Esophagus squamous epithelium (tissue), 5 donors: Measurements from ENCODE around the gene KLRF2. TPM values are rescaled to one million over a fixed set of nuclear protein-coding genes. Genes with fewer than 3 reads are reported as not detected.

Experiments
- DNase-seq: peaks from one replicate; lab custom pipeline; 2025; lab: John Stamatoyannopoulos, UW
- H3K27ac ChIP-seq, 4 donors: fragments of 200-600 bp; sonication (generic); one replicate each; pipeline ENCODE4 v1.5.1; 2016 to 2019; ENCODE audit warnings: mild to moderate bottlenecking in 1 of 4
- H3K27me3 ChIP-seq, 4 donors: fragments of 200-600 bp; sonication (generic); 1 replicate in 3 of 4; 2 replicates in 1 of 4; pipeline versions ENCODE4 v1.5.1 to v1.6.0; 2017 to 2021; ENCODE audit warnings: antibody characterized with exemption in 1 of 4
- H3K36me3 ChIP-seq, 3 donors: fragments of 200-600 bp; sonication (generic); one replicate each; pipeline ENCODE4 v1.5.1; 2016 to 2019
- H3K4me1 ChIP-seq, 3 donors: fragments of 200-600 bp; sonication (generic); one replicate each; pipeline ENCODE4 v1.5.1; 2017 to 2019
- H3K4me3 ChIP-seq, 4 donors: fragments of 200-600 bp; sonication (generic); 1 replicate in 3 of 4; 2 replicates in 1 of 4; pipeline ENCODE4 v1.5.1; 2016 to 2019; ENCODE audit warnings: mild to moderate bottlenecking in 2 of 4, moderate library complexity in 1 of 4
- H3K9me3 ChIP-seq, 3 donors: fragments of 200-600 bp; sonication (generic); one replicate each; pipeline ENCODE4 v1.5.1; 2016 to 2019
- POLR2A ChIP-seq, 4 donors: fragments of 450-650 bp; IDR thresholded peaks; one replicate each; pipeline ENCODE4 v1.6.1; 2017; ENCODE audit warnings: antibody characterized with exemption in 4 of 4, mild to moderate bottlenecking in 4 of 4, moderate library complexity in 3 of 4
- WGBS, 2 donors: methylation state at CpG; one replicate each; pipeline ENCODE4 v1.1.5; 2018; 5-methylcytosine and 5-hydroxymethylcytosine counted together
- intact Hi-C: fragments of 100-400 bp; cut with DNase I; formaldehyde crosslinking; loops from one replicate; pipeline ENCODE4 v1.15.0; 2022
- total RNA-seq, 4 donors: library from RNA; depleted of rRNA; stranded (reverse); fragments of >200 nt; gene quantifications; one replicate each; pipeline ENCODE4 v1.1.0, GENCODE V29; 2016
- TF ChIP-seq, protein P1 (sequence below), 6 experiments: fragments of 450-650 bp in 4 of 6; fragments of 200-600 bp in 2 of 6; sonication (generic) in 2 of 6; IDR thresholded peaks; one replicate each; pipeline ENCODE4 v1.5.1; 2016 to 2019; ENCODE audit warnings: antibody characterized with exemption in 6 of 6, mild to moderate bottlenecking in 4 of 6, moderate library complexity in 4 of 6
- donor health status: DM: yes; HTN: yes; CAD: no.

KLRF2 gene
- total RNA-seq, 4 donors from 2014 or later = not detected

DNA sequence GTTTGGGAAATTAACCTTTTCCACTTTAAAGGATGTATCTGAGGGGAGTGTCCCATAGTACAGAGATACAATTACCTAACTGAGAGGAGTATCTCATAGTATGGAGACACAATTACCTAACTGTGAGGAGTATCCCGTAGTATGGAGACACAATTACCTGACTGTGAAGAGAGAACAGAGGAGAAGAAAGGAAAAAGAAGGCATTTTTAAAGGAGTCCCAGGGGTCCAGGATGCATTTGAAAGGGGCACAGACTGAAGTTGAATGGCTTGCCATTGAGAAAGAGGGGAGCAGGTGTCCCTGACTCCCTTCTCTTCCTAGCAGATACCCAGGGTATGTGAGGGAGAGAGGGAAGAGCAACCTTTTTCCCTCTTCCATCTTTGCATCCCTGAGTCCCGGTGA, 17.9 kb downstream of the KLRF2 start:
- TF ChIP-seq, protein P1, sequence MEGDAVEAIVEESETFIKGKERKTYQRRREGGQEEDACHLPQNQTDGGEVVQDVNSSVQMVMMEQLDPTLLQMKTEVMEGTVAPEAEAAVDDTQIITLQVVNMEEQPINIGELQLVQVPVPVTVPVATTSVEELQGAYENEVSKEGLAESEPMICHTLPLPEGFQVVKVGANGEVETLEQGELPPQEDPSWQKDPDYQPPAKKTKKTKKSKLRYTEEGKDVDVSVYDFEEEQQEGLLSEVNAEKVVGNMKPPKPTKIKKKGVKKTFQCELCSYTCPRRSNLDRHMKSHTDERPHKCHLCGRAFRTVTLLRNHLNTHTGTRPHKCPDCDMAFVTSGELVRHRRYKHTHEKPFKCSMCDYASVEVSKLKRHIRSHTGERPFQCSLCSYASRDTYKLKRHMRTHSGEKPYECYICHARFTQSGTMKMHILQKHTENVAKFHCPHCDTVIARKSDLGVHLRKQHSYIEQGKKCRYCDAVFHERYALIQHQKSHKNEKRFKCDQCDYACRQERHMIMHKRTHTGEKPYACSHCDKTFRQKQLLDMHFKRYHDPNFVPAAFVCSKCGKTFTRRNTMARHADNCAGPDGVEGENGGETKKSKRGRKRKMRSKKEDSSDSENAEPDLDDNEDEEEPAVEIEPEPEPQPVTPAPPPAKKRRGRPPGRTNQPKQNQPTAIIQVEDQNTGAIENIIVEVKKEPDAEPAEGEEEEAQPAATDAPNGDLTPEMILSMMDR (IDR thresholded peaks at IDR 0.05) = no peak
- no peak for TF ChIP-seq POLR2A (IDR thresholded peaks at IDR 0.05)
- Histone ChIP-seq H3K27me3 (no peaks in the 10 kb centered on the region), H3K9me3 (peaks cover 0 to 18% (median 16%) of the 10 kb centered on the region in 3 donors), H3K4me1 (peaks cover 0 to 9% (median 0%) of the 10 kb centered on the region in 3 donors), H3K4me3 (no peak overlapping the region), H3K36me3 (no peaks in the 10 kb centered on the region), H3K27ac (no peak overlapping the region)
- intact Hi-C loops = no loop called here
- WGBS, 2 donors = 90 to 100% methylated on average over 2 of the region's 2 CpGs
- no peak for DNase-seq

DNA sequence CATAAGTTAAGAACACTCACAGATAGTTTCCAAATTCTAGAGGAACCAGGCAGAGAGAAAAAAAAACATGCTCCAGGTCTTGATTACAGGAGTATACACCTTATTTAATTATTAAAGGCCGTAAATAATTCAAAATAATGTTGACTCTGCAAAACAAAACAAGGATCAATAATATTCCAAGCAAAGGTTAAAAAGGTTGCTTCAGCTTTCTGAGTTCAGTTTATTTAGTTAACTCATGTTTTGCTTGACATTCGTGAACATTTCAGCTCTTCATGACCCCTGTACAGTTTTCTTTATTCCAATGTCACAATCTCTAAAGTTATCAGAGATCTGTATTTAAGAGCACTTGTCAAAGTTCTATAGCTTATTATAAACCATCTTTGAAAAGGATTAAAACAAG, 19.6 kb downstream of the KLRF2 start:
- 80 to 82% methylated on average over 2 of the region's 2 CpGs for WGBS, 2 donors
- no peaks in the 10 kb centered on the region for H3K27me3 ChIP-seq
- intact Hi-C loops = no loop called here

DNA sequence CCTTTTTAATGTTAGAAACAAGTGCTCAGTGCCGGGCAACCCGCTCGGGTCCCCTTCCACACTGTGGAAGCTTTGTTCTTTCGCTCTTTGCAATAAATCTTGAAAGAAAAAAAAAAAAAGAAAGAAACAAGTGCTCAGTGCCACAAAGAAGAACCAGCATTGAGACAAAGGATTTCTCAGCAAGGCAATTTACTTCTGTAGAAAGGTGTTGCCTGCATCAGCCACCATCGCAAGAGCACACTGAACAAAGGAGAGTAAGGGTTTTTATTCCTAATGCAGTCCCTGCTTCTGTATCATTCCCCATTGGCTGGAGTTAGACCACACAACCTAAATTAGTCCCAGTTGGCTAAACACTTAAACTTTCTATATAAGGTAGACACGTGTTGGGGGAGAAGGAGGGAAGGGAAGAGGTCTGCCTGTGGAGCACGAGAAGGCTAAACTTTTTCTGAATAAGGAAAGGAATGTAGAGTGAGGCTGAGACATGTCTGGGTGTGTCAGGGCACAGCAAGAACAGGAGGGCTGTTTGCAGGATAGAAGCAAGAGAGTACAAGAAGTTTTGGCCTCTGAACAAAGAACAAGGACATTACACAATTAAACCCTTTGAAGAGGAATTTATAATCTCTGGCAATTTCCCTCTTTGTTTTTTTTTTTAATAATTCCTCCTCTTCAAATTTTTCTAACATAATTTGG, 21.4 kb downstream of the KLRF2 start:
- no peaks in the 10 kb centered on the region for H3K36me3 ChIP-seq
- 65 to 76% methylated on average over 3 to 7 of the region's 7 CpGs for WGBS, 2 donors
- TF ChIP-seq, protein P1 (IDR thresholded peaks at IDR 0.05) = no peak
- TF ChIP-seq POLR2A (IDR thresholded peaks at IDR 0.05) = no peak
- peak overlapping the region in 3 of 4 donors; percentile 22 to 49 (median 44) for H3K27ac ChIP-seq
- no peak overlapping the region for H3K4me3 ChIP-seq
- DNase-seq = no peak
- peaks cover 0 to 14% (median 5%) of the 10 kb centered on the region in 3 donors for H3K4me1 ChIP-seq
- intact Hi-C loops = no loop called here
- no peaks in the 10 kb centered on the region for H3K27me3 ChIP-seq
- peaks cover 0 to 18% (median 16%) of the 10 kb centered on the region in 3 donors for H3K9me3 ChIP-seq

More for the DNA sequence above, 19.6 kb downstream of the KLRF2 start:
- no peak overlapping the region for H3K4me3 ChIP-seq
- H3K36me3 ChIP-seq = no peaks in the 10 kb centered on the region
- H3K9me3 ChIP-seq = peaks cover 0 to 18% (median 16%) of the 10 kb centered on the region in 3 donors
- DNase-seq = no peak
- TF ChIP-seq, protein P1 (IDR thresholded peaks at IDR 0.05) = no peak
- no peak for TF ChIP-seq POLR2A (IDR thresholded peaks at IDR 0.05)
- no peak overlapping the region for H3K27ac ChIP-seq
- H3K4me1 ChIP-seq = peaks cover 0 to 9% (median 0%) of the 10 kb centered on the region in 3 donors

DNA sequence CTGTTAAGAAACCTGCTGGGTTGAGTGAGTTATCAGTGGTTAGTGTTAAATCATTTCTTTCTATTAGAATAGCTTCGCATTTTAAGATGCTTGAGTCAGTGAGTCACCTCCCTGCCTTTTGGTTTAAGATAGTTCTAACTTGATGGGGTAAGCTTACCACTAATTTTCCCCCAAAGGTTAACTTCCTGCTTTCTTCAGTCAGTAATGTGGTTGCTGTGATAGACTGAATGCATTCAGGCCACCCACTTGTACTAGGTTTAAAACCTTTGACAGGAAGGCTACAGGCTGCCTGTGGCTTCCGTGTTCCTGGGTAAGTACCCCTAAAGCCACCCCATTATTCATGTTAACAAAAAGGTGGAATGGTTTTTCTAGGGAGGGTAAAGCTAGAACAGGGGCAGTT, 25.6 kb downstream of the KLRF2 start:
- intact Hi-C loops = no loop called here
- TF ChIP-seq POLR2A (IDR thresholded peaks at IDR 0.05) = no peak
- TF ChIP-seq, protein P1 (IDR thresholded peaks at IDR 0.05) = no peak

DNA sequence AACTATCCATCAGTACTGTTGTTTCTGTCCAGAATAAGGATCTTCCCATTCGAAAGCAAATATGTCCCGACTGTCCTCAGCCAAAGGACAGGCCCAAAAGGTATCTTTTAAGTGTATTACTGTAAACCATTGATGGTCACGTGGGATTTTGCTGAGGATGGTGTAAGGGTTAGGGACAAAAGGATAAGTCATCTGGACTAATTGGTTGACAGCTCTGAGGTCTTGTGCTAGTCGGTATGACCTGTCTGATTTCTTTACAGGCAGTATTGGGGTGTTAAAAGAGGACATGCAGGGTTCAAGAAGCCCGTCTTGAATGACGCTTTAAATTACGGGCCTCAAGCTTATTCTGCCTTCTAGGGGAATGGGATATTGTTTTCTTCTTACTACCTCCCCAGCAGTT, 26.5 kb downstream of the KLRF2 start:
- no peak for DNase-seq
- TF ChIP-seq, protein P1 (IDR thresholded peaks at IDR 0.05) = no peak
- no peak for TF ChIP-seq POLR2A (IDR thresholded peaks at IDR 0.05)
- intact Hi-C loops = no loop called here

More for the DNA sequence above, 25.6 kb downstream of the KLRF2 start:
- peaks cover 0 to 14% (median 5%) of the 10 kb centered on the region in 3 donors for H3K4me1 ChIP-seq
- H3K36me3 ChIP-seq = no peaks in the 10 kb centered on the region
- no peak overlapping the region for H3K4me3 ChIP-seq
- no peak for DNase-seq
- H3K9me3 ChIP-seq = peaks cover 0 to 51% (median 37%) of the 10 kb centered on the region in 3 donors
- WGBS, 2 donors = 38 to 41% methylated on average over 2 of the region's 2 CpGs
- peak overlapping the region in 1 of 4 donors; percentile 7 for H3K27ac ChIP-seq
- no peaks in the 10 kb centered on the region for H3K27me3 ChIP-seq

More for the DNA sequence above, 26.5 kb downstream of the KLRF2 start:
- H3K4me1 ChIP-seq = peaks cover 0 to 14% (median 5%) of the 10 kb centered on the region in 3 donors
- no peaks in the 10 kb centered on the region for H3K36me3 ChIP-seq
- H3K9me3 ChIP-seq = peaks cover 0 to 47% (median 35%) of the 10 kb centered on the region in 3 donors
- 86 to 92% methylated on average over 7 of the region's 7 CpGs for WGBS, 2 donors
- H3K4me3 ChIP-seq = no peak overlapping the region
- no peak overlapping the region for H3K27ac ChIP-seq
- no peaks in the 10 kb centered on the region for H3K27me3 ChIP-seq
